COLO668 (cell line): Measurements from ENCODE around the gene RTN1.
A peak's percentile ranks its signal among the peaks of the same experiment; 100 is the strongest.

Source experiments
- DNase-seq: peaks from one replicate; lab custom pipeline; 2025; ENCODE audit not compliant: unreplicated experiment; lab: John Stamatoyannopoulos, UW

Gene RTN1

GRCh38 chr14:59870277-59871165 is at the start of gene RTN1:
Gene RTN1 (minus strand): TSS chr14:59870776. CDS start chr14:59870630, 146 bp downstream.
- DNase-seq, result peak; percentile 87

GRCh38 chr14:59920378-59920683 is 49.8 kb upstream of the RTN1 start:
- no peak for DNase-seq

- DNase-seq, result peak; percentile 62
Measured at GRCh38 chr14:59919570-59920377, 49.2 kb upstream of the RTN1 start, which contains the start of gene LRRC9. Gene LRRC9 (plus strand): TSS chr14:59920144.

- DNase-seq, result peak; percentile 48
Measured at GRCh38 chr14:59918824-59919569, 48.4 kb upstream of the RTN1 start.

GRCh38 chr14:59913187-59913586 is 42.6 kb upstream of the RTN1 start:
- no peak for DNase-seq

GRCh38 chr14:59912443-59912842 is 41.9 kb upstream of the RTN1 start:
- no peak for DNase-seq

- DNase-seq, result no peak
Measured at GRCh38 chr14:59905188-59905587, 34.6 kb upstream of the RTN1 start.

- no peak for DNase-seq
Measured at GRCh38 chr14:59904184-59904583, 33.6 kb upstream of the RTN1 start.

GRCh38 chr14:59900556-59900955 is 30.0 kb upstream of the RTN1 start:
- no peak for DNase-seq

GRCh38 chr14:59897757-59898383 is 27.3 kb upstream of the RTN1 start:
- DNase-seq, result peak; percentile 38

GRCh38 chr14:59895721-59896120 is 25.1 kb upstream of the RTN1 start:
- no peak for DNase-seq

GRCh38 chr14:59890676-59891075 is 20.1 kb upstream of the RTN1 start:
- DNase-seq, result no peak

- no peak for DNase-seq
Measured at GRCh38 chr14:59882957-59883356, 12.4 kb upstream of the RTN1 start.

- DNase-seq, result no peak
Measured at GRCh38 chr14:59871166-59871495, 555 bp upstream of the RTN1 start.

GRCh38 chr14:59869381-59870255 is 958 bp downstream of the RTN1 start:
- peak; percentile 38 for DNase-seq

GRCh38 chr14:59868021-59868420 is 2.6 kb downstream of the RTN1 start:
- no peak for DNase-seq

GRCh38 chr14:59863806-59864525 is 6.6 kb downstream of the RTN1 start:
- no peak for DNase-seq

GRCh38 chr14:59857328-59857727 is 13.2 kb downstream of the RTN1 start:
- no peak for DNase-seq

- DNase-seq, result no peak
Measured at GRCh38 chr14:59852350-59852749, 18.2 kb downstream of the RTN1 start.
